GM12878 (cell line): Measurements from ENCODE around the gene JOSD2. TPM values are rescaled to one million over a fixed set of nuclear protein-coding genes. Genes with fewer than 3 reads are reported as not detected.

Source experiments
- ATAC-seq: fragments of 200-7000 bp; cut with Tn5 transposase; 3 replicates; pipeline ENCODE4 v1.9.1; 2020; ENCODE audit warnings: mild to moderate bottlenecking, moderate library complexity
- BruUV-seq: library from RNA; stranded (reverse); fragments of 400-500 nt; replicated peaks from 2 replicates; lab custom pipeline; 2021; lab: Mats Ljungman, UMichigan
- CTCF ChIA-PET: fragments of 300-600 bp; sonication (Branson Sonifier 250); formaldehyde crosslinking; extraction: SDS; loops from one replicate; lab custom pipeline; 2021; ENCODE audit warnings: inconsistent platforms; lab: Yijun Ruan, JAX
- POLR2A ChIA-PET: fragments of 350-600 bp; formaldehyde crosslinking; extraction: SDS; loops from one replicate; lab custom pipeline; 2021; ENCODE audit warnings: inconsistent platforms; lab: Charles Lee
- RAD21 ChIA-PET: fragments of 300-600 bp; sonication (Branson Sonifier 250); formaldehyde crosslinking; loops from one replicate; lab custom pipeline; 2023; ENCODE audit warnings: antibody characterized with exemption; ENCODE audit not compliant: unreplicated experiment; lab: Charles Lee
- SMC1A ChIA-PET: fragments of 300-600 bp; sonication (Branson Sonifier 250); formaldehyde crosslinking; loops from one replicate; lab custom pipeline; 2023; ENCODE audit not compliant: unreplicated experiment, uncharacterized antibody; lab: Charles Lee
- DNase-seq: peaks from one replicate; pipeline ENCODE4 v3.0.0-alpha.2; 2011; ENCODE audit warnings: low read depth, low spot score
- FAIRE-seq: peaks from 3 replicates; lab custom pipeline; 2011; peaks lifted over from hg19 to GRCh38; lab: Jason Lieb, UNC
- H2AFZ ChIP-seq: 2 replicates; pipeline ENCODE4 v1.6.0; 2011; ENCODE audit warnings: low read depth, low read length, control low read depth; ENCODE audit not compliant: control insufficient read depth
- H3K27ac ChIP-seq: 2 replicates; pipeline ENCODE4 v1.5.1; 2011; ENCODE audit warnings: control low read depth; ENCODE audit not compliant: control insufficient read depth, insufficient read depth
- H3K27me3 ChIP-seq, 2 experiments: replicated peaks in 1 of 2; 2 replicates each; pipeline versions ENCODE4 v1.6.0 to v1.6.1; 2011; ENCODE audit warnings: low read length in 1 of 2; ENCODE audit not compliant: control insufficient read depth in 2 of 2, insufficient read depth in 2 of 2
- H3K36me3 ChIP-seq, 2 experiments: 2 replicates each; pipeline ENCODE4 v1.5.1; 2011; ENCODE audit warnings: low read length in 1 of 2; ENCODE audit not compliant: control insufficient read depth in 2 of 2, insufficient read depth in 2 of 2
- H3K4me1 ChIP-seq: 2 replicates; pipeline ENCODE4 v1.6.1; 2011; ENCODE audit warnings: mild to moderate bottlenecking, low read length, moderate library complexity, mixed read lengths; ENCODE audit not compliant: control insufficient read depth, insufficient read depth
- H3K4me2 ChIP-seq: 2 replicates; pipeline ENCODE4 v1.6.0; 2011; ENCODE audit warnings: control low read depth; ENCODE audit not compliant: control insufficient read depth, insufficient read depth
- H3K4me3 ChIP-seq: fragments of 200-600 bp; sonication (generic); 2 replicates; pipeline ENCODE4 v1.5.1; 2016
- H3K79me2 ChIP-seq: 2 replicates; pipeline ENCODE4 v1.6.0; 2011; ENCODE audit warnings: low read length; ENCODE audit not compliant: control insufficient read depth, insufficient read depth
- H3K9ac ChIP-seq: 2 replicates; pipeline ENCODE4 v1.8.0; 2011; ENCODE audit warnings: low read length, control low read depth, mixed read lengths; ENCODE audit not compliant: control insufficient read depth, insufficient read depth
- H3K9me3 ChIP-seq: replicated peaks from 3 replicates; pipeline ENCODE4 v1.5.1; 2011; ENCODE audit warnings: mild to moderate bottlenecking, low read length; ENCODE audit not compliant: control insufficient read depth, insufficient read depth
- H4K20me1 ChIP-seq: 2 replicates; pipeline ENCODE4 v1.6.0; 2011; ENCODE audit not compliant: control insufficient read depth, insufficient read depth
- BMI1 ChIP-seq: fragments of 450-650 bp; IDR thresholded peaks from 2 replicates; pipeline ENCODE4 v1.6.1; 2016; ENCODE audit warnings: mild to moderate bottlenecking, moderate library complexity, borderline replicate concordance
- EED ChIP-seq: sonication (generic); IDR thresholded peaks from 2 replicates; pipeline ENCODE4 v1.6.1; 2016; ENCODE audit warnings: antibody characterized with exemption, low read depth
- FOXK2 ChIP-seq: fragments of 450-650 bp; IDR thresholded peaks from 2 replicates; pipeline ENCODE4 v1.6.1; 2017; ENCODE audit warnings: mild to moderate bottlenecking, moderate library complexity
- IKZF1 ChIP-seq: fragments of 450-650 bp; conservative IDR thresholded peaks from 2 replicates; pipeline ENCODE4 v1.6.1; 2017; ENCODE audit warnings: antibody characterized with exemption, mild to moderate bottlenecking
- IKZF2 ChIP-seq, 2 experiments: fragments of 450-650 bp; IDR thresholded peaks; 2 replicates each; pipeline ENCODE4 v1.6.1; 2017; ENCODE audit warnings: mild to moderate bottlenecking in 2 of 2, moderate library complexity in 2 of 2
- RAD21 ChIP-seq: IDR thresholded peaks from 2 replicates; pipeline ENCODE4 v1.6.1; 2011; ENCODE audit warnings: mild to moderate bottlenecking, low read depth, low read length, moderate library complexity; ENCODE audit not compliant: insufficient read depth
- SUZ12 ChIP-seq: fragments of 200-600 bp; sonication (generic); IDR thresholded peaks from one replicate; pipeline ENCODE4 v1.6.1; 2018; ENCODE audit warnings: antibody characterized with exemption, mild to moderate bottlenecking; ENCODE audit not compliant: unreplicated experiment
- WGBS: methylation state at CpG from one replicate; pipeline ENCODE4 v1.1.6; 2016; ENCODE audit warnings: low lambda C conversion rate; ENCODE audit not compliant: insufficient replicate concordance, insufficient coverage; ENCODE audit errors: missing lambda C conversion rate; 5-methylcytosine and 5-hydroxymethylcytosine counted together
- in situ Hi-C: fragments of 300-500 bp; cut with MboI; formaldehyde crosslinking; loops from 9 replicates; pipeline ENCODE4 v1.14.3; 2018; ENCODE audit warnings: mixed read lengths
- intact Hi-C: fragments of 100-400 bp; cut with micrococcal nuclease; formaldehyde crosslinking; loops from one replicate; pipeline ENCODE4 v1.14.2; 2022; ENCODE audit not compliant: unreplicated experiment
- polyA plus RNA-seq, 11 experiments: library from polyadenylated mRNA; depleted of rRNA in 4 of 11; unstranded in 6 of 11; stranded (reverse) in 5 of 11; fragments of >200 nt; fragmentation: Nextera tagmentation in 4 of 11; fragmentation: Illumina TruSeq in 1 of 11; extraction: Ambion mirVana in 4 of 11; extraction: Trizol in 1 of 11; gene quantifications; 1 replicate in 1 of 11; 2 replicates in 10 of 11; pipeline versions ENCODE4 v1.2.1 to v1.2.3, GENCODE V29; 2011 to 2016; ENCODE audit warnings: inconsistent platforms in 2 of 11, missing spikeins in 2 of 11, low read depth in 1 of 11
- total RNA-seq, 4 experiments: library from RNA; depleted of rRNA in 3 of 4; stranded (reverse); fragments of >200 nt in 3 of 4; fragmentation: Illumina TruSeq in 1 of 4; extraction: Trizol in 1 of 4; gene quantifications; 2 replicates each; pipeline versions ENCODE4 v1.2.1 to v1.2.3, GENCODE V29; 2013 to 2021
- TF ChIP-seq, protein P1 (sequence below): fragments of 450-650 bp; IDR thresholded peaks from 2 replicates; pipeline ENCODE4 v1.6.1; 2017; ENCODE audit warnings: antibody characterized with exemption, mild to moderate bottlenecking, moderate library complexity
- TF ChIP-seq, protein P2 (sequence below), 3 experiments: IDR thresholded peaks in 2 of 3; conservative IDR thresholded peaks in 1 of 3; 2 replicates each; pipeline ENCODE4 v1.5.1; 2011; ENCODE audit warnings: low read depth in 3 of 3, low read length in 3 of 3, mild to moderate bottlenecking in 3 of 3, control low read depth in 2 of 3, moderate library complexity in 2 of 3, inconsistent platforms in 1 of 3, mixed read lengths in 1 of 3; ENCODE audit not compliant: control insufficient read depth in 2 of 3, insufficient read depth in 1 of 3; ENCODE audit errors: extremely low read depth in 1 of 3
- TF ChIP-seq, protein P3 (sequence below): IDR thresholded peaks from 2 replicates; pipeline ENCODE4 v1.6.1; 2012; ENCODE audit warnings: low read depth, low read length, improper control_type of control experiment

The JOSD2 gene
- total and polyA plus RNA-seq, 10 of the 15 experiments (the other 5 are each of a cell fraction or from before 2014, with no cell fraction given), result 0.91 to 26.7 (median 13.0) TPM

DNA sequence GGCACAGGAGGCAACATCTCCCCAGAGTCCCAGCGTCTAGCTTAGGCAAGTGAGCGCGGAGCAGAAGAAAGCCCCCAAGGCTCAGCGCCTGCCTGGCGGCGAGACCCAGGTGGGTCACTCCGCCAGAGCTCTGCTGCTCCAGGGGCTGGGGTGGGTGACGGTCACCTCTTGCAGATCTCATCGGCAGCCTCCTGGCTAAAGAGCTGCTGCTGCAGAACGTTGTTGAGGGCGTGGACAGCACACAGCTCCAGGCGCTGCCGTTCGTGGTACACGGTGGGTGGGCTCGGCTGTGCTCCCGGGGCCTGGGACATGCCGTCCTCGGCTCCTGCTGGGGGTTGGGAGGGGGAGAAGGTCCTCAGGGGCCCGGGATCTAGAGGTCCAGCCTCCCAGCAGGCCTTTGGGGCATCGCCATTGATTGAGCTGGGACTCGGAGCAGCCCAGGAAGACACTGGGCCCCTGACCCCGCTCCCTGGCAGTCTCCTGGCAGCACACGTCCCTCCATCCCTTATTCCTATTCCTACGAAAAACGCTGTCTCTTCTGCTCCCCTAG, 795 bp downstream of the JOSD2 start:
- Histone ChIP-seq H3K9ac (peak overlapping the region; percentile 80), H3K4me3 (peak overlapping the region; percentile 74; the same call in 1 of the 2 replicates), H4K20me1 (no peaks in the 10 kb centered on the region), H3K36me3 (no peaks in the 10 kb centered on the region), H3K79me2 (no peaks in the 10 kb centered on the region), H3K9me3 (no peaks in the 10 kb centered on the region), H3K27me3 (no peaks in the 10 kb centered on the region), H2AFZ (no peak overlapping the region), H3K4me1 (peaks cover 3% of the 10 kb centered on the region; the same call in 1 of the 2 replicates), H3K27ac (no peak overlapping the region), H3K4me2 (peak overlapping the region; percentile 99)
- ATAC-seq, result no peak
- POLR2A ChIA-PET, result interaction anchor here (0.6 kb wide), 1 partner anchor 189 kb away, joined by 5 read pairs; no protein-coding TSS in a partner anchor
- SMC1A ChIA-PET, result no interaction called here
- no peak for FAIRE-seq
- no TSS peak for BruUV-seq
- 85% methylated on average over 18 of the region's 26 CpGs for WGBS
- intact Hi-C loops (no loop called here), in situ Hi-C loops (no loop called here)
- TF ChIP-seq, protein P1, sequence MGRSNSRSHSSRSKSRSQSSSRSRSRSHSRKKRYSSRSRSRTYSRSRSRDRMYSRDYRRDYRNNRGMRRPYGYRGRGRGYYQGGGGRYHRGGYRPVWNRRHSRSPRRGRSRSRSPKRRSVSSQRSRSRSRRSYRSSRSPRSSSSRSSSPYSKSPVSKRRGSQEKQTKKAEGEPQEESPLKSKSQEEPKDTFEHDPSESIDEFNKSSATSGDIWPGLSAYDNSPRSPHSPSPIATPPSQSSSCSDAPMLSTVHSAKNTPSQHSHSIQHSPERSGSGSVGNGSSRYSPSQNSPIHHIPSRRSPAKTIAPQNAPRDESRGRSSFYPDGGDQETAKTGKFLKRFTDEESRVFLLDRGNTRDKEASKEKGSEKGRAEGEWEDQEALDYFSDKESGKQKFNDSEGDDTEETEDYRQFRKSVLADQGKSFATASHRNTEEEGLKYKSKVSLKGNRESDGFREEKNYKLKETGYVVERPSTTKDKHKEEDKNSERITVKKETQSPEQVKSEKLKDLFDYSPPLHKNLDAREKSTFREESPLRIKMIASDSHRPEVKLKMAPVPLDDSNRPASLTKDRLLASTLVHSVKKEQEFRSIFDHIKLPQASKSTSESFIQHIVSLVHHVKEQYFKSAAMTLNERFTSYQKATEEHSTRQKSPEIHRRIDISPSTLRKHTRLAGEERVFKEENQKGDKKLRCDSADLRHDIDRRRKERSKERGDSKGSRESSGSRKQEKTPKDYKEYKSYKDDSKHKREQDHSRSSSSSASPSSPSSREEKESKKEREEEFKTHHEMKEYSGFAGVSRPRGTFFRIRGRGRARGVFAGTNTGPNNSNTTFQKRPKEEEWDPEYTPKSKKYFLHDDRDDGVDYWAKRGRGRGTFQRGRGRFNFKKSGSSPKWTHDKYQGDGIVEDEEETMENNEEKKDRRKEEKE, result no peak
- TF ChIP-seq SUZ12 (no peak), IKZF1 (no peak), IKZF2 (IDR thresholded peaks at IDR 0.05) (no peak), EED (no peak), RAD21 (no peak), FOXK2 (no peak), BMI1 (no peak)
- TF ChIP-seq, protein P2, sequence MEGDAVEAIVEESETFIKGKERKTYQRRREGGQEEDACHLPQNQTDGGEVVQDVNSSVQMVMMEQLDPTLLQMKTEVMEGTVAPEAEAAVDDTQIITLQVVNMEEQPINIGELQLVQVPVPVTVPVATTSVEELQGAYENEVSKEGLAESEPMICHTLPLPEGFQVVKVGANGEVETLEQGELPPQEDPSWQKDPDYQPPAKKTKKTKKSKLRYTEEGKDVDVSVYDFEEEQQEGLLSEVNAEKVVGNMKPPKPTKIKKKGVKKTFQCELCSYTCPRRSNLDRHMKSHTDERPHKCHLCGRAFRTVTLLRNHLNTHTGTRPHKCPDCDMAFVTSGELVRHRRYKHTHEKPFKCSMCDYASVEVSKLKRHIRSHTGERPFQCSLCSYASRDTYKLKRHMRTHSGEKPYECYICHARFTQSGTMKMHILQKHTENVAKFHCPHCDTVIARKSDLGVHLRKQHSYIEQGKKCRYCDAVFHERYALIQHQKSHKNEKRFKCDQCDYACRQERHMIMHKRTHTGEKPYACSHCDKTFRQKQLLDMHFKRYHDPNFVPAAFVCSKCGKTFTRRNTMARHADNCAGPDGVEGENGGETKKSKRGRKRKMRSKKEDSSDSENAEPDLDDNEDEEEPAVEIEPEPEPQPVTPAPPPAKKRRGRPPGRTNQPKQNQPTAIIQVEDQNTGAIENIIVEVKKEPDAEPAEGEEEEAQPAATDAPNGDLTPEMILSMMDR (IDR thresholded peaks at IDR 0.05 in 2 of 3, conservative IDR thresholded peaks at IDR 0.05 in 1 of 3; ENCODE audit: control insufficient read depth in 2 of 3, extremely low read depth in 1 of 3, insufficient read depth in 1 of 3, low read depth in 3 of 3, low read length in 3 of 3), result no peak
- TF ChIP-seq, protein P3, sequence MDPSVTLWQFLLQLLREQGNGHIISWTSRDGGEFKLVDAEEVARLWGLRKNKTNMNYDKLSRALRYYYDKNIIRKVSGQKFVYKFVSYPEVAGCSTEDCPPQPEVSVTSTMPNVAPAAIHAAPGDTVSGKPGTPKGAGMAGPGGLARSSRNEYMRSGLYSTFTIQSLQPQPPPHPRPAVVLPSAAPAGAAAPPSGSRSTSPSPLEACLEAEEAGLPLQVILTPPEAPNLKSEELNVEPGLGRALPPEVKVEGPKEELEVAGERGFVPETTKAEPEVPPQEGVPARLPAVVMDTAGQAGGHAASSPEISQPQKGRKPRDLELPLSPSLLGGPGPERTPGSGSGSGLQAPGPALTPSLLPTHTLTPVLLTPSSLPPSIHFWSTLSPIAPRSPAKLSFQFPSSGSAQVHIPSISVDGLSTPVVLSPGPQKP, result no peak
- DNase-seq, result no peak
- RAD21 ChIA-PET, result no interaction called here
- CTCF ChIA-PET, result interaction anchor here (1.2 to 2.4 kb wide), 2 partner anchors 27 to 49 kb away, joined by 4 to 10 read pairs; no protein-coding TSS in a partner anchor
